Measurements from ENCODE around the gene HES4. TPM values are rescaled to one million over a fixed set of nuclear protein-coding genes. Genes with fewer than 3 reads are reported as not detected.
A peak's percentile ranks its signal among the peaks of the same experiment; 100 is the strongest.

HES4 gene
- total and polyA plus RNA-seq, 4 experiments from 2014 or later: 0.36 TPM; not detected in 3

DNA sequence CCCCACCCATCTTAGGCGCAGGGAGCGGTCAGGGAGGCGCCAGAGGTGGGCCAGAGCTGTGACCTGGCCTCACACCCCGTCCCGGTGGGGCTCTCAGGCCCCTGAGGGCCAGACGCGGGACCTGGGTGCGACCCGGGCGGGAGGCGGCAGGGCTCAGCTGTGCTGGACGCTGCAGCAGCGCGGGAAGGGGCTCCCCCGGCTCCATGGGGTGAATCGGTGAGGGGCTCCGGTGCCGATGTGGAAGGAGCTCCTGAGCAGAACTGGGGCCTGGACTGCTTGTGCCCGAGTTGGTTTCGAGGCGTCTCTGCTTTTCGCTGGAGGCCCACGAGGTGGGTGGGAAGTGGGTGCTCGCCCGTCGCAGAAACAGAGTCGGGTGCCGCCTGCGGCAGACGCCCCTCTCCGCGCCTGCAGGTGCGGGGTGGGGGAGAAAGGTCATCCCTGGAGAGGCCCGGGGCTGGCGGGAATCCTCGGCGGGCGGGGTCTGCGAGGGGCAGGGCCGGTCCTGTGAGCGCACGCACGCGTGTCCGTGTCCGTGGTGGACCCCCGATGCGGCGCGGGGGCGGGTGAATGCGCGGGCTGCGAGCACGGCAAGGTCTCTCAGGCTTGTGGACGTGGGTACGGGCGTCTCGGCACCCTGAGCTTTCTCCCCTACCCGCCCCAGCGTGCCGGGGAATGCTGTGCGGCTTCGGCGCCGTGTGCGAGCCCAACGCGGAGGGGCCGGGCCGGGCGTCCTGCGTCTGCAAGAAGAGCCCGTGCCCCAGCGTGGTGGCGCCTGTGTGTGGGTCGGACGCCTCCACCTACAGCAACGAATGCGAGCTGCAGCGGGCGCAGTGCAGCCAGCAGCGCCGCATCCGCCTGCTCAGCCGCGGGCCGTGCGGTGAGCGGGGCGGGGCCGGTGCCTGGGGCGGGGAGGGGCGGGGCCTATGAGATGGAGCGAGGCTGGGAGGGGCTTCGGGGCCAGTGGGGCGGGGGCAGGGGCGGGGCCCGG, 40.4 kb upstream of the HES4 start:
- H3K4me3 ChIP-seq (ENCODE audit: low read length in 2 of 2): peak overlapping the region in 1 of 2 donors; percentile 70
- H3K27me3 Mint-ChIP-seq: peaks cover 10 to 12% of the 10 kb centered on the region in 2 donors

GRCh38 chr1:1039145-1039910, 39.4 kb upstream of the HES4 start:
- peak overlapping the region in 2 of 7 donors; percentile 58 to 69 for H3K27ac Mint-ChIP-seq
- no peak for DNase-seq

More for the DNA sequence above, 40.4 kb upstream of the HES4 start:
- H3K27me3 ChIP-seq (ENCODE audit: insufficient read depth, low read length): peaks cover 7% of the 10 kb centered on the region
- ChIA-PET CTCF (ENCODE audit: partially characterized antibody) (interaction anchor here (1.1 to 1.5 kb wide), 5 partner anchors 9 to 55 kb away, joined by 3 to 5 read pairs (median 3); partner anchors contain the start of gene ISG15), POLR2A (ENCODE audit: partially characterized antibody) (interaction anchor here (1.0 to 2.1 kb wide), 4 partner anchors 27 to 335 kb away, joined by 3 to 10 read pairs (median 3); partner anchors contain the start of genes AURKAIP1 and ISG15)
- no peaks in the 10 kb centered on the region for H3K9me3 ChIP-seq (ENCODE audit: control insufficient read depth in 1 of 2, low read length in 2 of 2)
- H3K4me1 Mint-ChIP-seq: peaks cover 5 to 17% (median 11%) of the 10 kb centered on the region in 4 donors
- no peaks in the 10 kb centered on the region for H3K36me3 Mint-ChIP-seq
- peaks cover 0 to 4% (median 1%) of the 10 kb centered on the region in 8 donors for H3K9me3 Mint-ChIP-seq
- H3K4me1 ChIP-seq (ENCODE audit: insufficient read depth, low read length): peaks cover 17% of the 10 kb centered on the region
- H3K36me3 ChIP-seq (ENCODE audit: insufficient read depth, low read length): no peaks in the 10 kb centered on the region
- DNase-seq: peak; percentile 76 to 86 (median 80)
- H3K27ac Mint-ChIP-seq: peak overlapping the region in 2 of 7 donors; percentile 58 to 69
- intact Hi-C loops (cut with micrococcal nuclease): loop anchor here (5.0 kb wide), 1 partner anchor 77 kb away; the partner anchor contains the start of gene C1orf159
- H3K27ac ChIP-seq (ENCODE audit: low read depth, low read length): no peak overlapping the region
- peak overlapping the region; percentile 59 to 83 (median 67) for H3K4me3 Mint-ChIP-seq

GRCh38 chr1:1038694-1039093, 38.8 kb upstream of the HES4 start:
- POLR2A ChIA-PET (ENCODE audit: partially characterized antibody): no interaction called here
- no peak for DNase-seq
- Mint-ChIP-seq H3K4me3 (peak overlapping the region in 6 of 8 donors; percentile 5 to 83 (median 48)), H3K36me3 (no peaks in the 10 kb centered on the region), H3K27me3 (peaks cover 12 to 13% of the 10 kb centered on the region in 2 donors), H3K27ac (no peak overlapping the region), H3K4me1 (peaks cover 5 to 17% (median 10%) of the 10 kb centered on the region in 4 donors), H3K9me3 (peaks cover 0 to 3% (median 0%) of the 10 kb centered on the region in 8 donors)
- Histone ChIP-seq H3K4me3 (ENCODE audit: low read length in 2 of 2) (no peak overlapping the region), H3K4me1 (ENCODE audit: insufficient read depth, low read length) (peaks cover 21% of the 10 kb centered on the region), H3K27ac (ENCODE audit: low read depth, low read length) (no peak overlapping the region), H3K9me3 (ENCODE audit: control insufficient read depth in 1 of 2, low read length in 2 of 2) (no peaks in the 10 kb centered on the region), H3K27me3 (ENCODE audit: insufficient read depth, low read length) (peaks cover 7% of the 10 kb centered on the region), H3K36me3 (ENCODE audit: insufficient read depth, low read length) (no peaks in the 10 kb centered on the region)
- intact Hi-C loops (cut with micrococcal nuclease): no loop called here
- CTCF ChIA-PET (ENCODE audit: partially characterized antibody): interaction anchor here (1.5 kb wide), 2 partner anchors 25 to 37 kb away, joined by 3 read pairs; no protein-coding TSS in a partner anchor

More at GRCh38 chr1:1039145-1039910, 39.4 kb upstream of the HES4 start:
- Histone ChIP-seq H3K27me3 (ENCODE audit: insufficient read depth, low read length) (peaks cover 7% of the 10 kb centered on the region), H3K27ac (ENCODE audit: low read depth, low read length) (no peak overlapping the region), H3K36me3 (ENCODE audit: insufficient read depth, low read length) (no peaks in the 10 kb centered on the region), H3K4me1 (ENCODE audit: insufficient read depth, low read length) (peaks cover 17% of the 10 kb centered on the region), H3K9me3 (ENCODE audit: control insufficient read depth in 1 of 2, low read length in 2 of 2) (no peaks in the 10 kb centered on the region), H3K4me3 (ENCODE audit: low read length in 2 of 2) (peak overlapping the region in 1 of 2 donors; percentile 70)
- peaks cover 5 to 17% (median 10%) of the 10 kb centered on the region in 4 donors for H3K4me1 Mint-ChIP-seq
- intact Hi-C loops (cut with micrococcal nuclease): no loop called here
- peaks cover 12 to 13% of the 10 kb centered on the region in 2 donors for H3K27me3 Mint-ChIP-seq
- POLR2A ChIA-PET (ENCODE audit: partially characterized antibody): interaction anchor here (1.1 to 2.1 kb wide), 2 partner anchors 26 to 336 kb away, joined by 3 to 10 read pairs; partner anchors contain the start of genes AURKAIP1 and ISG15
- H3K36me3 Mint-ChIP-seq: no peaks in the 10 kb centered on the region
- peak overlapping the region; percentile 59 to 83 (median 67) for H3K4me3 Mint-ChIP-seq
- H3K9me3 Mint-ChIP-seq: peaks cover 0 to 3% (median 0%) of the 10 kb centered on the region in 8 donors
- CTCF ChIA-PET (ENCODE audit: partially characterized antibody): interaction anchor here (1.3 to 1.5 kb wide), 5 partner anchors 8 to 54 kb away, joined by 3 read pairs; partner anchors contain the start of gene ISG15

- Histone ChIP-seq H3K4me3 (ENCODE audit: low read length in 2 of 2) (no peak overlapping the region), H3K27me3 (ENCODE audit: insufficient read depth, low read length) (peaks cover 7% of the 10 kb centered on the region), H3K27ac (ENCODE audit: low read depth, low read length) (no peak overlapping the region), H3K4me1 (ENCODE audit: insufficient read depth, low read length) (peaks cover 24% of the 10 kb centered on the region), H3K9me3 (ENCODE audit: control insufficient read depth in 1 of 2, low read length in 2 of 2) (no peaks in the 10 kb centered on the region), H3K36me3 (ENCODE audit: insufficient read depth, low read length) (no peaks in the 10 kb centered on the region)
- ChIA-PET CTCF (ENCODE audit: partially characterized antibody) (no interaction called here), POLR2A (ENCODE audit: partially characterized antibody) (interaction anchor here (1.0 kb wide), 1 partner anchor 18 kb away, joined by 4 read pairs; the partner anchor contains the start of gene AGRN)
- Mint-ChIP-seq H3K4me1 (peaks cover 5 to 17% (median 10%) of the 10 kb centered on the region in 4 donors), H3K9me3 (no peaks in the 10 kb centered on the region), H3K4me3 (no peak overlapping the region), H3K27me3 (peaks cover 12 to 13% of the 10 kb centered on the region in 2 donors), H3K36me3 (no peaks in the 10 kb centered on the region), H3K27ac (no peak overlapping the region)
- intact Hi-C loops (cut with micrococcal nuclease): no loop called here
- no peak for DNase-seq
These were observed 37.8 kb upstream of the HES4 start for GRCh38 chr1:1037366-1038327.

GRCh38 chr1:1035291-1035943, 35.5 kb upstream of the HES4 start:
- Mint-ChIP-seq H3K9me3 (peaks cover 0 to 3% (median 0%) of the 10 kb centered on the region in 8 donors), H3K36me3 (no peaks in the 10 kb centered on the region), H3K4me3 (peak overlapping the region in 1 of 8 donors; percentile 55), H3K27me3 (peaks cover 16 to 19% of the 10 kb centered on the region in 2 donors), H3K4me1 (peaks cover 5 to 25% (median 13%) of the 10 kb centered on the region in 4 donors), H3K27ac (peak overlapping the region in 1 of 7 donors; percentile 11)
- H3K27ac ChIP-seq (ENCODE audit: low read depth, low read length): no peak overlapping the region
- CTCF ChIA-PET (ENCODE audit: partially characterized antibody): no interaction called here
- intact Hi-C loops (cut with micrococcal nuclease): no loop called here
- H3K36me3 ChIP-seq (ENCODE audit: insufficient read depth, low read length): no peaks in the 10 kb centered on the region
- peaks cover 28% of the 10 kb centered on the region for H3K4me1 ChIP-seq (ENCODE audit: insufficient read depth, low read length)
- POLR2A ChIA-PET (ENCODE audit: partially characterized antibody): no interaction called here
- H3K27me3 ChIP-seq (ENCODE audit: insufficient read depth, low read length): peaks cover 12% of the 10 kb centered on the region
- DNase-seq: no peak
- H3K9me3 ChIP-seq (ENCODE audit: control insufficient read depth in 1 of 2, low read length in 2 of 2): no peaks in the 10 kb centered on the region
- H3K4me3 ChIP-seq (ENCODE audit: low read length in 2 of 2): no peak overlapping the region

GRCh38 chr1:1034439-1034781, 34.5 kb upstream of the HES4 start:
- Histone ChIP-seq H3K4me3 (ENCODE audit: low read length in 2 of 2) (no peak overlapping the region), H3K9me3 (ENCODE audit: control insufficient read depth in 1 of 2, low read length in 2 of 2) (no peaks in the 10 kb centered on the region), H3K27me3 (ENCODE audit: insufficient read depth, low read length) (peaks cover 12% of the 10 kb centered on the region), H3K36me3 (ENCODE audit: insufficient read depth, low read length) (no peaks in the 10 kb centered on the region), H3K4me1 (ENCODE audit: insufficient read depth, low read length) (peaks cover 18% of the 10 kb centered on the region), H3K27ac (ENCODE audit: low read depth, low read length) (no peak overlapping the region)
- Mint-ChIP-seq H3K27me3 (peaks cover 16 to 19% of the 10 kb centered on the region in 2 donors), H3K9me3 (peaks cover 0 to 3% (median 0%) of the 10 kb centered on the region in 8 donors), H3K36me3 (no peaks in the 10 kb centered on the region), H3K27ac (no peak overlapping the region), H3K4me1 (peaks cover under 1 to 20% (median 7%) of the 10 kb centered on the region in 4 donors), H3K4me3 (peak overlapping the region in 3 of 8 donors; percentile 38 to 69 (median 60))
- POLR2A ChIA-PET (ENCODE audit: partially characterized antibody): interaction anchor here (1.4 kb wide), 1 partner anchor 34 kb away, joined by 3 read pairs; no protein-coding TSS in a partner anchor
- CTCF ChIA-PET (ENCODE audit: partially characterized antibody): no interaction called here
- intact Hi-C loops (cut with micrococcal nuclease): no loop called here
- no peak for DNase-seq

Data from CD4-positive, alpha-beta memory T cell (primary cell).